Esophagus squamous epithelium (tissue), 5 donors: ENCODE data around the gene OLIG1. TPM values are rescaled to one million over a fixed set of nuclear protein-coding genes. Genes with fewer than 3 reads are reported as not detected.

Experiments
- DNase-seq: peaks from one replicate; lab custom pipeline; 2025; lab: John Stamatoyannopoulos, UW
- H3K27ac ChIP-seq, 4 donors: fragments of 200-600 bp; sonication (generic); one replicate each; pipeline ENCODE4 v1.5.1; 2016 to 2019; ENCODE audit warnings: mild to moderate bottlenecking in 1 of 4
- H3K27me3 ChIP-seq, 4 donors: fragments of 200-600 bp; sonication (generic); 1 replicate in 3 of 4; 2 replicates in 1 of 4; pipeline versions ENCODE4 v1.5.1 to v1.6.0; 2017 to 2021; ENCODE audit warnings: antibody characterized with exemption in 1 of 4
- H3K36me3 ChIP-seq, 3 donors: fragments of 200-600 bp; sonication (generic); one replicate each; pipeline ENCODE4 v1.5.1; 2016 to 2019
- H3K4me1 ChIP-seq, 3 donors: fragments of 200-600 bp; sonication (generic); one replicate each; pipeline ENCODE4 v1.5.1; 2017 to 2019
- H3K4me3 ChIP-seq, 4 donors: fragments of 200-600 bp; sonication (generic); 1 replicate in 3 of 4; 2 replicates in 1 of 4; pipeline ENCODE4 v1.5.1; 2016 to 2019; ENCODE audit warnings: mild to moderate bottlenecking in 2 of 4, moderate library complexity in 1 of 4
- H3K9me3 ChIP-seq, 3 donors: fragments of 200-600 bp; sonication (generic); one replicate each; pipeline ENCODE4 v1.5.1; 2016 to 2019
- POLR2A ChIP-seq, 4 donors: fragments of 450-650 bp; IDR thresholded peaks; one replicate each; pipeline ENCODE4 v1.6.1; 2017; ENCODE audit warnings: antibody characterized with exemption in 4 of 4, mild to moderate bottlenecking in 4 of 4, moderate library complexity in 3 of 4
- WGBS, 2 donors: methylation state at CpG; one replicate each; pipeline ENCODE4 v1.1.5; 2018; 5-methylcytosine and 5-hydroxymethylcytosine counted together
- intact Hi-C: fragments of 100-400 bp; cut with DNase I; formaldehyde crosslinking; loops from one replicate; pipeline ENCODE4 v1.15.0; 2022
- total RNA-seq, 4 donors: library from RNA; depleted of rRNA; stranded (reverse); fragments of >200 nt; gene quantifications; one replicate each; pipeline ENCODE4 v1.1.0, GENCODE V29; 2016
- TF ChIP-seq, protein P1 (sequence below), 6 experiments: fragments of 450-650 bp in 4 of 6; fragments of 200-600 bp in 2 of 6; sonication (generic) in 2 of 6; IDR thresholded peaks; one replicate each; pipeline ENCODE4 v1.5.1; 2016 to 2019; ENCODE audit warnings: antibody characterized with exemption in 6 of 6, mild to moderate bottlenecking in 4 of 6, moderate library complexity in 4 of 6
- donor health status: DM: yes; HTN: yes; CAD: no.

Gene OLIG1
- total RNA-seq, 4 donors from 2014 or later: not detected

DNA sequence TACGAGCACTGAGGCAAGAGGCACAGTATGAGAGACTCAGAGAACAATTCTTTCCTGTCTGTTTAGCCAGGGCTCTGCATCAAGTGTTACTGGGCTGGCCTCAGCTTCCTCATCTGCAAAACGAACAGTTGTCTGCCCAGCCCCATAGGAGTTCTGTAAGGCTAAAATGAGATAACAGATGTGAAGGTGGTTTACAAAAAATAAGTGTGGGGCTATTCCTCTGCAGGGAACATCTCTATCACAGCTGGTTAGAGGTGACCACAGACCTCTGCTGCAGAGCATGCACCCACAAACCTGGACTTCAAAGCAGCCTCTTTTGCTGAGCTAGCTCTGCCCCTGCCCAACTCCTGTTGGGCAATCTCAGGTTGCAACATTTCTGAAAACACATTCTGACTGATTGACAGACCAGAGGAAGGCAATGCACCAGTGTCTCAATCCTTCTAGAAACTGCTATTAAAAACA, 10.5 kb upstream of the OLIG1 start:
- Histone ChIP-seq H3K9me3 (no peaks in the 10 kb centered on the region), H3K27ac (no peak overlapping the region), H3K4me1 (peaks cover 0 to 9% (median 0%) of the 10 kb centered on the region in 3 donors), H3K36me3 (no peaks in the 10 kb centered on the region), H3K4me3 (no peak overlapping the region), H3K27me3 (peaks cover 0 to 74% (median 2%) of the 10 kb centered on the region in 4 donors)
- no peak for DNase-seq
- intact Hi-C loops: no loop called here
- WGBS, 2 donors: 27 to 37% methylated on average over 2 of the region's 2 CpGs
- TF ChIP-seq POLR2A (IDR thresholded peaks at IDR 0.05): no peak
- TF ChIP-seq, protein P1, sequence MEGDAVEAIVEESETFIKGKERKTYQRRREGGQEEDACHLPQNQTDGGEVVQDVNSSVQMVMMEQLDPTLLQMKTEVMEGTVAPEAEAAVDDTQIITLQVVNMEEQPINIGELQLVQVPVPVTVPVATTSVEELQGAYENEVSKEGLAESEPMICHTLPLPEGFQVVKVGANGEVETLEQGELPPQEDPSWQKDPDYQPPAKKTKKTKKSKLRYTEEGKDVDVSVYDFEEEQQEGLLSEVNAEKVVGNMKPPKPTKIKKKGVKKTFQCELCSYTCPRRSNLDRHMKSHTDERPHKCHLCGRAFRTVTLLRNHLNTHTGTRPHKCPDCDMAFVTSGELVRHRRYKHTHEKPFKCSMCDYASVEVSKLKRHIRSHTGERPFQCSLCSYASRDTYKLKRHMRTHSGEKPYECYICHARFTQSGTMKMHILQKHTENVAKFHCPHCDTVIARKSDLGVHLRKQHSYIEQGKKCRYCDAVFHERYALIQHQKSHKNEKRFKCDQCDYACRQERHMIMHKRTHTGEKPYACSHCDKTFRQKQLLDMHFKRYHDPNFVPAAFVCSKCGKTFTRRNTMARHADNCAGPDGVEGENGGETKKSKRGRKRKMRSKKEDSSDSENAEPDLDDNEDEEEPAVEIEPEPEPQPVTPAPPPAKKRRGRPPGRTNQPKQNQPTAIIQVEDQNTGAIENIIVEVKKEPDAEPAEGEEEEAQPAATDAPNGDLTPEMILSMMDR (IDR thresholded peaks at IDR 0.05): no peak

DNA sequence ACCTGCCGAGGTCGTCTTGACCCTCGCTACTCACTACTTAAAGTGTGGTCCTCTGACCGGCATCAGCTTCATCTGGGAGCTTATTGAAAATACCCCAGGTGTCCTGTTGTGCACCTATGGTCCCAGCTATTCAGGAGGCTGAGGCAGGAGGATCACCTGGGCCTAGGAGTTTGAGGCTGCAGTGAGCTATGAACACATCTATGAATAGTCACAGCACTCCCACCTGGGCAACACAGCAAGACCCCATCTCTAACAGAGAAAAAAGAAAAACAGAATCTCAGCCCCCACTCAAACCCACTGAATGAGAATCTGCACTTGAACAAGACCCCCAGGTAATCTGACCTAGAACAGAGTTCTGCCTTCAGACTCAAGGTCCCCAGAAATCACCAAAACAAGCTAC, 8.7 kb upstream of the OLIG1 start:
- peaks cover 0 to 9% (median 0%) of the 10 kb centered on the region in 3 donors for H3K4me1 ChIP-seq
- no peak overlapping the region for H3K27ac ChIP-seq
- H3K27me3 ChIP-seq: peaks cover 0 to 76% (median 3%) of the 10 kb centered on the region in 4 donors
- no peak overlapping the region for H3K4me3 ChIP-seq
- no peaks in the 10 kb centered on the region for H3K9me3 ChIP-seq
- DNase-seq: no peak
- intact Hi-C loops: no loop called here
- H3K36me3 ChIP-seq: no peaks in the 10 kb centered on the region
- WGBS, 2 donors: 88 to 93% methylated on average over 3 of the region's 4 CpGs
- no peak for TF ChIP-seq POLR2A (IDR thresholded peaks at IDR 0.05)
- TF ChIP-seq, protein P1 (IDR thresholded peaks at IDR 0.05): no peak

DNA sequence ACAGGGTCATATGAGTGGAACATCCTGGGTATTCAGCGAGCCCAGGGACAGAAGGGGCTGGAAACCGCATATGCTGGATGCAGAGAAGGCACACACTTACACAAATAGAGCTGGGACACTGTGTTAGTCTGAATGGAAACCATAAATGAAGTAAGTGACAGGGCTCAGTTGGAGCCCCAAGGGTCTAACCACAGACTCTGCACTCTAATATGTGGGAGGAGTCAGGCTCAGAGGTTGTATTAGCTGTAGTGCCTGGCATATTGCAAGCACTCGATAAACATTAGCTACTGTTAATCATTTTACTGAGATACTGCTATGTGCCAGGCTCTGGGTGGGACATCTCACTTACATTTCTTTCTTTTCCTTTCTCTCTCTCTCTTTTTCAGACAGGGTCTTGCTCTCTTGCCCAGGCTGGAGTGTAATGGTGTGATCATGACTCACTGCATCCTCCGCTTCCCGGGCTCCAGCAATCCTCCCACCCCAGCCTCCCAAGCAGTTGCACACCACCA, 6.5 kb upstream of the OLIG1 start:
- whole genome bisulfite sequencing, 2 donors: 74 to 87% methylated on average over 5 of the region's 5 CpGs
- TF ChIP-seq, protein P1 (IDR thresholded peaks at IDR 0.05): no peak
- no peak for TF ChIP-seq POLR2A (IDR thresholded peaks at IDR 0.05)
- H3K4me3 ChIP-seq: no peak overlapping the region
- no peak for DNase-seq
- H3K27ac ChIP-seq: no peak overlapping the region
- H3K9me3 ChIP-seq: no peaks in the 10 kb centered on the region
- H3K36me3 ChIP-seq: no peaks in the 10 kb centered on the region
- H3K27me3 ChIP-seq: peaks cover 0 to 90% (median 8%) of the 10 kb centered on the region in 4 donors
- peaks cover 0 to 6% (median 0%) of the 10 kb centered on the region in 3 donors for H3K4me1 ChIP-seq
- intact Hi-C loops: no loop called here

DNA sequence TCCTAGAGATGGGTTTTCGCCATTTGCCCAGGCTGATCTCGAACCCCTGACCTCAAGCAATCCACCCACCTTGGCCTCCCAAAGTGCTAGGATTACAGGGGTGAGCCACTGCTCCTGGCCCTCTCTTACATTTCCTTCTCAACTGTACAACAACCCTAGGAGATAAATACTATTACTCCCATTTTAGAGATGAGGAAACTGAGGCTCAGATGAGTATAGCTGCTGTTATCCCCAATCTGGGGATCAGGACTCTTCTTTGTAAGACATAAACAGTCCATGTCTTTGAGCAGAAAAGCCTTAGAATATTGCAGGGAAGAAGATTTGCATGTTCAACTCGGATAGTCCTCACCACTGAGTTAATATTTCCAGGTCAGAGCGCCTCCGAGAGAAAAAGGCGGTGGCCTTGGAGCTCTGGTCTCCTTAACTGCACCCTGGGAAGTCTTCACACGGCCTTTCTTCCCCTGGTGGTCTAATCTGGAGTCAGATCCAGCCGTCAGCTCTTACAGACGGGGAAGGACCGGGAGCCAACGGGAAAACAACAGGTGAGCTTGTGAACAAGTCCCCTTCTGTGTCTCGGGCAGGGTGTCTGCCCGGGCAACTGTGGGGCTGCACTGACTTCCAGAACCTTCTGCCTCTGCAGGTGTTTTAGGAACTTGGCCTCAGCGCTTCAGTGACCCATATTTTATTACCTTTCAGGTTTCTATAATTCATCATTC, 5.9 kb upstream of the OLIG1 start:
- Histone ChIP-seq H3K4me3 (no peak overlapping the region), H3K9me3 (peaks cover 0 to 2% (median 0%) of the 10 kb centered on the region in 3 donors), H3K27me3 (peaks cover 0 to 96% (median 11%) of the 10 kb centered on the region in 4 donors), H3K36me3 (no peaks in the 10 kb centered on the region), H3K4me1 (no peaks in the 10 kb centered on the region), H3K27ac (no peak overlapping the region)
- intact Hi-C loops: no loop called here
- no peak for DNase-seq
- TF ChIP-seq POLR2A (IDR thresholded peaks at IDR 0.05): no peak
- TF ChIP-seq, protein P1 (IDR thresholded peaks at IDR 0.05): no peak
- WGBS, 2 donors: 49 to 54% methylated on average over 9 to 13 of the region's 14 CpGs
